Ammon's horn (tissue), 1 donor: ENCODE results near the gene ZMYND19.
"Not testable (repeated sequence)": the region's sequence is repeated elsewhere in the genome, so short reads cannot be mapped to it uniquely, and the experiment has no call there.

Experiments used
- DNase-seq: peaks from one replicate; pipeline ENCODE4 v3.0.0-alpha.2; 2016; ENCODE audit warnings: low spot score

Gene ZMYND19

GRCh38 chr9:137556069-137556838 lies 34.1 kb downstream of the ZMYND19 start:
- no peak for DNase-seq

GRCh38 chr9:137555179-137555578 lies 35.1 kb downstream of the ZMYND19 start:
- DNase-seq = no peak

GRCh38 chr9:137554349-137554748 lies 36.0 kb downstream of the ZMYND19 start:
- DNase-seq = no peak

- not testable (repeated sequence) for DNase-seq
Observed at GRCh38 chr9:137553654-137554053, 36.7 kb downstream of the ZMYND19 start.

GRCh38 chr9:137552022-137552768 lies 38.1 kb downstream of the ZMYND19 start:
- DNase-seq = no peak

GRCh38 chr9:137551264-137552021 lies 38.9 kb downstream of the ZMYND19 start, which contains the start of gene MRPL41:
MRPL41 (plus strand) TSS chr9:137551879; CDS start chr9:137552082, 203 bp downstream.
- peak; percentile 94 for DNase-seq

- not testable (repeated sequence) for DNase-seq
Observed at GRCh38 chr9:137550958-137551263, 39.4 kb downstream of the ZMYND19 start.

- peak; percentile 89 for DNase-seq
Observed at GRCh38 chr9:137550231-137550621, 40.1 kb downstream of the ZMYND19 start, which contains the start of gene PNPLA7. PNPLA7 (minus strand) TSS chr9:137550402; CDS start chr9:137550197, 205 bp downstream.

GRCh38 chr9:137547687-137548543 lies 42.4 kb downstream of the ZMYND19 start:
- DNase-seq = no peak

- no peak for DNase-seq
Observed at GRCh38 chr9:137545123-137545522, 45.2 kb downstream of the ZMYND19 start.

GRCh38 chr9:137544176-137544760 lies 46.0 kb downstream of the ZMYND19 start:
- no peak for DNase-seq

GRCh38 chr9:137543237-137543963 lies 46.9 kb downstream of the ZMYND19 start:
- DNase-seq = no peak

GRCh38 chr9:137542486-137542885 lies 47.8 kb downstream of the ZMYND19 start:
- no peak for DNase-seq

- no peak for DNase-seq
Observed at GRCh38 chr9:137540536-137540935, 49.8 kb downstream of the ZMYND19 start.

GRCh38 chr9:137538058-137538457 lies 52.3 kb downstream of the ZMYND19 start:
- no peak for DNase-seq

GRCh38 chr9:137536594-137537131 lies 53.6 kb downstream of the ZMYND19 start:
- not testable (repeated sequence) for DNase-seq

GRCh38 chr9:137535120-137535428 lies 55.2 kb downstream of the ZMYND19 start:
- DNase-seq = no peak

- DNase-seq = no peak
Observed at GRCh38 chr9:137534256-137535119, 55.8 kb downstream of the ZMYND19 start.

GRCh38 chr9:137532891-137533468 lies 57.3 kb downstream of the ZMYND19 start:
- not testable (repeated sequence) for DNase-seq
